ENCODE data around the gene TATDN2.

Gene TATDN2

GRCh38 chr3:10248184-10248983 lies at the start of gene TATDN2:
Gene TATDN2, plus strand, starts transcription at chr3:10248459. Its CDS starts 742 bp downstream, at chr3:10249201.
- peak; percentile 86 for DNase-seq

GRCh38 chr3:10198761-10199649 lies 49.3 kb upstream of the TATDN2 start:
- peak; percentile 49 for DNase-seq

- DNase-seq: no peak
Observed at GRCh38 chr3:10204921-10205320, 43.3 kb upstream of the TATDN2 start.

GRCh38 chr3:10205451-10206165 lies 42.7 kb upstream of the TATDN2 start:
- no peak for DNase-seq

- no peak for DNase-seq
Observed at GRCh38 chr3:10206166-10206511, 42.1 kb upstream of the TATDN2 start.

- no peak for DNase-seq
Observed at GRCh38 chr3:10213156-10213792, 35.0 kb upstream of the TATDN2 start.

GRCh38 chr3:10215578-10216368 lies 32.5 kb upstream of the TATDN2 start:
- no peak for DNase-seq

- no peak for DNase-seq
Observed at GRCh38 chr3:10217359-10217758, 30.9 kb upstream of the TATDN2 start.

- DNase-seq: no peak
Observed at GRCh38 chr3:10219737-10220136, 28.5 kb upstream of the TATDN2 start.

- DNase-seq: no peak
Observed at GRCh38 chr3:10223676-10224639, 24.3 kb upstream of the TATDN2 start.

GRCh38 chr3:10224794-10225665 lies 23.2 kb upstream of the TATDN2 start:
- DNase-seq: peak; percentile 61

- no peak for DNase-seq
Observed at GRCh38 chr3:10226293-10226692, 22.0 kb upstream of the TATDN2 start.

GRCh38 chr3:10228248-10228950 lies 19.9 kb upstream of the TATDN2 start:
- DNase-seq: no peak

GRCh38 chr3:10229576-10229975 lies 18.7 kb upstream of the TATDN2 start:
- no peak for DNase-seq

GRCh38 chr3:10232137-10232536 lies 16.1 kb upstream of the TATDN2 start:
- no peak for DNase-seq

GRCh38 chr3:10233988-10234387 lies 14.3 kb upstream of the TATDN2 start:
- DNase-seq: no peak

GRCh38 chr3:10234526-10235230 lies 13.6 kb upstream of the TATDN2 start:
- DNase-seq: no peak

GRCh38 chr3:10235551-10235950 lies 12.7 kb upstream of the TATDN2 start:
- DNase-seq: no peak
